ENCODE data around the gene AUTS2.
"Not testable (repeated sequence)": the region's sequence is repeated elsewhere in the genome, so short reads cannot be mapped to it uniquely, and the experiment has no call there.

Gene AUTS2

GRCh38 chr7:70579397-70580097 lies 981.3 kb downstream of the AUTS2 start:
- DNase-seq = no peak

DNA sequence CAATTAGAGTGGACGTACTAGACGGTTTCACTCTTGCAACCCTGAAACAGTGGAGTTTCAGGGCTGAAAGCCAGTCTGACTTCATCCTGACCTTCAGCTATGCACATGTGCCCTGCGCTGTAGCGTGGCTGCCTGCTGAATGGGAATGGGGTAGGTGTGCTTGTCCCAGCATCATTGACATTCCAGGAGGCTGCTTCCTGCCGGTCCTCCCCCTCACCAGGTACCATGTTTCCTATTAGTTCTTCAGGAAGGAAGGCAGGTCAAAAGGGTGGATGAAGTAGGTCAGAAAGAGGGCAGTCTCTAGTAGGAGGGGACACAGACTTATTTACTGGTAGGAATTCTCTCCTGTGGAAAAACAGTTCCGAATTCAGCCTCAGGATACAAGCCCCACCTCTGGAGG lies 981.9 kb downstream of the AUTS2 start:
- DNase-seq = no peak

GRCh38 chr7:70582927-70583895 lies 984.9 kb downstream of the AUTS2 start:
- DNase-seq = no peak

DNA sequence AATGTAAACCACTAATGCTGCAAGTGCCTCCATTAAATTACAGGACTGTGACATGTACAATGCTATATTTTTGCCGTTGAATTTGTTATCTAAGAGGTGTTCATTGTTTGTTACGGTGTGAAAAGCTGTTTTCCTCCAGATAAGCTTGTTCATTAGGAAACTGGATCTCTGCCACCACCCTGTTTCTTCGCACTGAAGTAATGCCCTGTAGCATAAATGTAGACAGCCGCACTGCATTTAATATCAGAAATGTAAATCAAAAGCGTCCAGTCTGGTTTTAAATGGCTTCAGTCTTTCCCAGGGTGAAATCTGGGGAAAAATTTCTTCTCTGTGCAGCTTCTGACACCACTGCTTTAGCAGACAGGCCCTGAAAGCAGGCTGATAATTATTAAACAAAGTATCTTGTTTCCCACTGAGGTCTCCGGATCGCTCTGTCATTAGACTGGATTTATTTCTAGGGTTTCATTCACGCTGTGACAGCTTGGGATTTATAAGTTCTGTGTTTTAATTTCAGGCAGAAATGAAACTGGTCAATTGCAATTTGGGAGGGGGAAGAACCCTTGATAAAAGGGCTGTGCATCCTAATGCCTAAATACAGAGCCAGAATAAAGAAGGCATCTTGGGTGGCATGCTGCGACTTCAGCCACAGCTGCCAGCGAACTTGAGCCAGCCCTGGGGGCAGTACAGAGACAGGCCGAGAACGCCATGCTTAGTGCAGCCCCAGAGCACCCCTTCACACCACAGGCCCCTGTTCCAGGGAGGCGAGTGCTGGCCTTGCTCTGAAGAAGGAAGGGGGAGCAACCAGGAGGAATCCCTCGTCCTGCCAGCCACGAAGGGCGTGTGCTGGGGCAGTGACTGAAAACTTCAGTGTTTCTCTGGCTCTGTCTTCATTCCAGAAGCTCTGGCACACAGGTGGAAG lies 985.9 kb downstream of the AUTS2 start:
- DNase-seq = no peak

- no peak for DNase-seq
These were observed 986.8 kb downstream of the AUTS2 start for GRCh38 chr7:70585071-70585470.

DNA sequence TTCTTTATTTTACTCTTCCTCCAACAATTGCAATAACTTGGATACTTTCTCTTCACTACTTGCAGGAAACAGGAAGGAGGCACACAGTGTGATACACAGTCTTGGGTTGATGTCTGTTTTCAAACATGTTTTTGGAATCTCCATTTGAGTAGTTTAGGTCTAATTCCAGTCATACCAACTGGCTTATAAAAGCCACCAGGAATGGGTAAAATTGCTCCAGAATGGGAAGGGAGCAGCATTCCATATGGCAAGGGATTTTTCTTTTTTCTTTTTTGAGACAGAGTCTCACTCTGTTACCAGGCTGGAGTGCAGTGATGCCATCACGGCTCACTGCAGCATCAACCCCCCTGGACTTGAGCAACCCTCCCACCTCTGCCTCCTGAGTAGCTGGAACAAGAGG lies 988.5 kb downstream of the AUTS2 start:
- DNase-seq = no peak

DNA sequence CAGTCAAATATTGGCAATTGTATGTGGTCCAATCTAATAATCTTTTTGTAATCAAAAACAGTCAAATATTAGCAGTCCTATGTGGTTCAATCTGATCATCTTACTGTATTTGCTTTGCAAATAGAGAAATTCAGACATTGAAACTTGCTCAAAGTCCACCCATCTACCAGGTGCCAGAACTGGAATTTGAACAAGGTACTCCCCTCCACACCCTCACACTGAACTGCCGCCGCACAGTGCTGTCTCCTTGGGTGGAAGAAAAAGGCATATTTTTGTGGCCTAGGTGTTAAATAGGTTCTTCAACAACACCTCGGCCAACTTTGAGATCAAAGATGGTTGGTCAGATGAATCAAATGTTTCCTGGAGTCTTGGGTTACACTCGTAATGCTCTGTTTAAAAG lies 989.5 kb downstream of the AUTS2 start:
- DNase-seq = no peak

DNA sequence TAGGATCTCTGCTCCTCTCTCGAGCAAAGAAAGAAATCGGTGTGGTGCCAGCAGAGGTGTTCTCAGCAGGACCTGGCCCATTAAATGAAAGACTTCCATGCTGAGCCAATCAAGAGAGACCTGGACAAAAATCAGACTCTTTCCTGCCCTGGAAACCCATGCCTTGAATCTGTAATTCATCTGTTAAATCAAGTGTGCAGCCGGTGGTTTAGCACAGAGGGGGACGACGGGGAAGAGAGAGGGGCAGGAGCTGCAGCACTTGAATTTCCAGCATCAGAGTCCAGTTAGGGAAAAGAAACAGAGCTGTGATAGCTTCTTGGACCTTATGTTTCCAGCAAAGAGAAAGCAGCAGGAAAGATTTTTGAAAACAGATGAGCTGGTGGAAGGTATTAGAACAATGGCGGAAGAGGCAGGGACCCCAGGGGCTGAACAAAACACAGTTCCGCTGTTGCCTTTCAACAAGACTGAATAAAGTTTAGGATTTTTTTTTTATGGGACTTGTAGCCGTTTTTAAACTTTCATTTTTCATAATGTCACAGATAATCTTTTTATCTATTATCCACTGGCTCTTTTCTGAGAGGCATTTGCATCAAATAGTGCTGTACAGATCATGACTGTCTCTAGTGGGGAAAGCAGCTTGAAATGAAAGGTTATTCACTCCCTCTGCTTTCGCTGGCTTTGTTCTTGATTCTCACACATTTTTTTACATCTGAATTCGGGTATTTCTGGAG lies 990.1 kb downstream of the AUTS2 start:
- no peak for DNase-seq

DNA sequence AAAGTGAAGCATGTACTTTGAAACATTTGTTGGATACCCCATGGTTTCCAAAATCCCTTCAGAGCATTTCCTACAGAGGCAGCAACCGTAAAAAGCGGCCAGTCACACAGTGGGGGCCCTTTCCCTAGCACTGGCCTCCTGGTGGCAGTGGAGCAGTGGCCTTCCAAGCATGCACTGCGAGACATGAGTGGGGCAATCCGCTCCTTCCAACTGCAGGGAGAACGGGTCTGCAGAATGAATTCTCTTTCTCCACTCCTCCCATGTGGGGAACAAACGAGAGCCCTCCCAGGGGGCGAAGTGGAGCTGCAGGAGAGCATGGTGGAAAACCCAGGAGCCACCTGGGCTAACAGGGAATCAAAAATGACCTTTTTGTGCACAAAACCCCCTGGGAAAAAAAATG lies 990.7 kb downstream of the AUTS2 start:
- DNase-seq = no peak

GRCh38 chr7:70589590-70589989 lies 991.3 kb downstream of the AUTS2 start:
- no peak for DNase-seq

GRCh38 chr7:70590126-70590854 lies 992.0 kb downstream of the AUTS2 start:
- DNase-seq = no peak

DNA sequence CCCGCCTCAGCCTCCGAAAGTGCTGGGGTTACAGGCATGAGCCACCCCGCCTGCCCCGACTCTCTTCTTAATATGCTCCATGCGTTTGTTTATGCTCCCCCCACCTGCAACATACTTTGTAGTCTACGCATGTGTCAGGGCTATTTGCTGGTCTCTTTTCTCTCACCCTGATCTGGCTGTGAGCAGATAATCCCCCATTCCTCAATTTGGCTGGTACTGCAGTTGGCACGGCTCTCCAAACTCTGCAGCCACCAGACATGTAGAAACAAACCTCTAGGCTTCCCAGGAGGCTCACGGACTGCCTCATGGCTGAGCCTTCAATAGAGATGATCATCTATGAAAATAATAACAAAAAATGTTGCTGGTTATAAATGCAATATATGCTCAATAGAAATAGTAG lies 993.4 kb downstream of the AUTS2 start:
- no peak for DNase-seq

- no peak for DNase-seq
These were observed 993.9 kb downstream of the AUTS2 start for GRCh38 chr7:70592171-70592570.

DNA sequence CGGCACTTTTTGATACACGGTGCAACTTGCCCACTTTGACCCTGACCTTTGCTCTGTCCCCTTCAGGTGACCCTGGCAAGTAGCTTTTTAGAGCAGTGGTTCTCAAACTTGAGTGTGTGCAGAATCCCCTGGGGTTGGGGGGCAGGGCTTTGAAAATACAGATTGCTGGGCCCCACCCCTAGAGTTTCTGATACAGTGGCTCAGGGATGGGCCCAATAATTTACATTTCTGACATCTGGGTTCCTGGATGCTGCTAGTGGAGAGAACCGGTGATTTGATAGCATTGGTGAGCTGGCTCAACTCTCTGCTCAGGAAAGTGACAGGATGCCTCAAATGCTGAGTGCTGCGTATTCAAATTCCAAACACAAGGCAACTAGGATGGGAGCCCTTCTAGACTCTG lies 995.9 kb downstream of the AUTS2 start:
- no peak for DNase-seq

GRCh38 chr7:70594885-70595284 lies 996.6 kb downstream of the AUTS2 start:
- not testable (repeated sequence) for DNase-seq

- DNase-seq = no peak
These were observed 997.1 kb downstream of the AUTS2 start for GRCh38 chr7:70595370-70595754.

DNA sequence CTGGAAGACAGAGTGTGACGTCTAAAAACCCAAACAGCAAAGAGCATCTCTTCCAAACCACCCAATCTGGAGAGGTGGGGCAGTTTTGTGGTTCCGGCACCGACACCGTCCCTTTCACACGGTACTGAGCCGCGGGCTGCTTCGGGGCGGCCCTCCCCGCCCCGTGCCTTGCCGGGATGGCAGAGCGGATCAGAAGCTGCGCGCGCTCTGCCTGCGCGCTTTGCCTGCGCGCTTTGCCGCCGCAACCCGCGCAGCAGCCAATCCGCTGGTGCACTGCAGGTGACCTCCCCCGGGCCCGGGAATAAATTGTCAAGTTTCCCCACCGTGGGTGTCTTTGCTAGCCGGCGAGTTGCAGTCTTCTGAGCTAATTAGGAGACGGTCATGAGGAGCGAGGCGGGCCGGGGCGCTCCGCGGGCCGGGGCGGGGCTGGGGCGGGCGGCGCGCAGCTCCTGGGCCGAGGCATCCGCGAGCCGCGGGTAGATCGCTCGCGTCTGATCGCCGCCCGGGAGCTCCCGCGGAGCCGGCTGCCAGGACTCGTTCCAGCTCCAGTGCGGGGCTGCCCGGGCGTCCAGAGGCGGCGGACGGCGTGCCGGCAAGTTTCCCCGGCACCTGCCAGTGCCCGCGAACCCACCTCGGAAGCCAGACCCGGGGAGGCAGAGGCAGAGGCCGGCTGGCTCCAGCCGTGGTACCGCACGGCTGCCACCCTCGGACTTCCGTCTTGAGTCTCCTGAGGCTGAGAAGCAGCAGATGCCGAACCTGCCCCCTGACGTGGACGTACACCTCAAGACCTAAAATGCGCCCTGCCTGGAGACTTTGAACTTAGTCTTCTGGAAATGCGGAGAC lies 997.7 kb downstream of the AUTS2 start:
- no peak for DNase-seq

- no peak for DNase-seq
These were observed 998.3 kb downstream of the AUTS2 start for GRCh38 chr7:70596598-70596913.

DNA sequence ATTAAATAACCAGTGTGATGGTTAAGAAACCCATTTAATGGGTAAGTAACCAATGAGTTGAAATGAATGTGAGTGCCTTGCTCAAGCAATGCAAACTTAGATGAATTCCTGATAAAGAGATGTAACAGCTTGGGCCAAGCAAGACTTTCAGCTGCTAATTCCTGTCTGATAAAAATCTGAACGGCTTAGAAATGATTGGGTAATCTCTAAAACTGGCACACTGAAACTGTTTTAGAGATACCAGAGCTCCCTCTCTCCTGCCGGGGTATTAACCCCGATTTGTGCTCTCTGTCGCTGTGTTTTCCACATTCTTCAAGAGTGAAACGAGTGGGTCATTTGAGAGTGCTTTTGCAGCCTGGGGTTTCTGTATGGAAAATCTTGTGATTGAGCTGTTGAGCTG lies 998.8 kb downstream of the AUTS2 start:
- DNase-seq = no peak

DNA sequence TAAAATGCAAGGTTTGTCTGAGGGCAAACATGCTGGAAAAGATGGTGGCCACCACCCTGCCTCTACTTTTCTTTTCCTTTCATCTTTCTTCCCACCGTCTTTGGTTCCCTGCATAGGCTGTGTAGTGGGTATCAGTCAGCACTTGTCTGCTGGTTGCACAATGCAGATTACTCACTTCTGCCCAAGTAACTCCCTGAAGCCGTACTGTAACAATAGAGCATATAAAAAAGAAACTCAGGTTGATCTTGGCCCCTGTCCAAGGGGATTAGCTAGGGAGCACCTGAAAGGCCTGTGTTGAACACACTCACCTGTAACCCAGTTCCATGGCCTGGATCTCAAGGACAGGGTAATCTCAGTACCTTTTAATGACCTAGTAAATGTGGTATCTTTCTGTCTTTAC lies 1000.7 kb downstream of the AUTS2 start:
- peak; percentile 72 for DNase-seq
